SK-N-SH (cell line): Measurements from ENCODE around the gene PTCD1. TPM values are rescaled to one million over a fixed set of nuclear protein-coding genes. Genes with fewer than 3 reads are reported as not detected.
A peak's percentile ranks its signal among the peaks of the same experiment; 100 is the strongest.

ENCODE experiments used
- CTCF ChIA-PET: fragments of 300-600, 350-600 bp; formaldehyde crosslinking; extraction: SDS; loops from one replicate; lab custom pipeline; 2021; lab: Yijun Ruan, JAX
- POLR2A ChIA-PET: fragments of 350-600 bp; sonication (Branson Sonifier 250); formaldehyde crosslinking; extraction: SDS; loops from one replicate; lab custom pipeline; 2020; ENCODE audit warnings: antibody characterized with exemption, inconsistent platforms; lab: Yijun Ruan, JAX
- DNase-seq: peaks from one replicate; pipeline ENCODE4 v3.0.0; 2012
- H2AFZ ChIP-seq: fragments of 200-600 bp; sonication (generic); 2 replicates; pipeline ENCODE4 v1.8.1; 2016; ENCODE audit warnings: antibody characterized with exemption, mild to moderate bottlenecking, low read depth
- H3F3A ChIP-seq: fragments of 200-600 bp; sonication (generic); replicated peaks from 2 replicates; pipeline ENCODE3; 2016; ENCODE audit warnings: antibody characterized with exemption, mild to moderate bottlenecking; ENCODE audit not compliant: insufficient read depth
- H3K27ac ChIP-seq, 2 experiments: fragments of 200-500 bp in 1 of 2; fragments of 200-600 bp in 1 of 2; sonication (Bioruptor generic) in 1 of 2; sonication (generic), shearing (Covaris generic) in 1 of 2; 2 replicates each; pipeline versions ENCODE4 v1.5.1 to v1.6.1; 2014 to 2016; ENCODE audit warnings: low read depth in 2 of 2, inconsistent platforms in 1 of 2, low read length in 1 of 2, mild to moderate bottlenecking in 1 of 2, mixed read lengths in 1 of 2
- H3K27me3 ChIP-seq: fragments of 200-600 bp; sonication (generic), shearing (Covaris generic); 2 replicates; pipeline ENCODE4 v1.6.1; 2016; ENCODE audit warnings: mixed run types; ENCODE audit not compliant: insufficient read depth
- H3K36me3 ChIP-seq, 2 experiments: fragments of 200-500 bp in 1 of 2; fragments of 200-600 bp in 1 of 2; sonication (Bioruptor generic) in 1 of 2; sonication (generic) in 1 of 2; replicated peaks in 1 of 2; 2 replicates each; pipeline versions ENCODE3 to v1.5.1; 2014 to 2016; ENCODE audit warnings: low read length in 1 of 2, mild to moderate bottlenecking in 1 of 2; ENCODE audit not compliant: insufficient read depth in 2 of 2, control insufficient read depth in 1 of 2
- H3K4me1 ChIP-seq, 2 experiments: fragments of 200-500 bp in 1 of 2; fragments of 200-600 bp in 1 of 2; sonication (Bioruptor generic) in 1 of 2; sonication (generic), shearing (Covaris generic) in 1 of 2; 2 replicates each; pipeline versions ENCODE4 v1.5.1 to v1.6.1; 2014 to 2016; ENCODE audit warnings: low read depth in 1 of 2, low read length in 1 of 2, mixed run types in 1 of 2; ENCODE audit not compliant: insufficient read depth in 2 of 2, control insufficient read depth in 1 of 2
- H3K4me2 ChIP-seq: fragments of 200-600 bp; sonication (generic), shearing (Covaris generic); 2 replicates; pipeline ENCODE4 v1.6.1; 2017; ENCODE audit warnings: mixed run types
- H3K4me3 ChIP-seq, 2 experiments: fragments of 200-500 bp in 1 of 2; fragments of 200-600 bp in 1 of 2; sonication (Bioruptor generic) in 1 of 2; sonication (generic), shearing (Covaris generic) in 1 of 2; 2 replicates each; pipeline versions ENCODE4 v1.5.1 to v1.8.1; 2014 to 2016; ENCODE audit warnings: low read depth in 2 of 2, inconsistent platforms in 1 of 2, low read length in 1 of 2, mild to moderate bottlenecking in 1 of 2, mixed read lengths in 1 of 2, moderate library complexity in 1 of 2
- H3K79me2 ChIP-seq: fragments of 200-600 bp; sonication (generic); 2 replicates; pipeline ENCODE4 v1.8.1; 2017; ENCODE audit warnings: mild to moderate bottlenecking; ENCODE audit not compliant: insufficient read depth
- H3K9ac ChIP-seq: fragments of 200-600 bp; sonication (generic); 2 replicates; pipeline ENCODE4 v1.6.1; 2017; ENCODE audit warnings: mixed run types
- H3K9me2 ChIP-seq: fragments of 200-600 bp; sonication (generic); 2 replicates; pipeline ENCODE4 v1.6.1; 2017; ENCODE audit warnings: mixed run types
- H3K9me3 ChIP-seq: fragments of 200-600 bp; sonication (generic); 2 replicates; pipeline ENCODE4 v1.6.1; 2017; ENCODE audit warnings: mixed run types, mild to moderate bottlenecking, moderate library complexity
- H4K20me1 ChIP-seq: fragments of 200-600 bp; sonication (generic); 2 replicates; pipeline ENCODE4 v1.6.1; 2017; ENCODE audit warnings: mild to moderate bottlenecking, mixed run types; ENCODE audit not compliant: insufficient read depth
- CHD2 ChIP-seq: fragments of 150-350 bp; IDR thresholded peaks from 2 replicates; pipeline ENCODE4 v1.6.1; 2018; ENCODE audit warnings: low read length; ENCODE audit not compliant: partially characterized antibody
- CTCF ChIP-seq: fragments of 200-600 bp; sonication (generic); IDR thresholded peaks from 2 replicates; pipeline ENCODE4 v1.6.1; 2017; ENCODE audit warnings: antibody characterized with exemption, mild to moderate bottlenecking, moderate library complexity
- EP300 ChIP-seq, 2 experiments: IDR thresholded peaks; 2 replicates each; pipeline versions ENCODE4 v1.4.0 to v1.6.1; 2012; ENCODE audit warnings: borderline replicate concordance in 1 of 2, low read depth in 1 of 2, low read length in 1 of 2
- FOSL2 ChIP-seq: IDR thresholded peaks from 2 replicates; pipeline ENCODE4 v1.4.0; 2012; ENCODE audit warnings: low read depth, mild to moderate bottlenecking, moderate library complexity, borderline replicate concordance
- GABPA ChIP-seq: IDR thresholded peaks from 2 replicates; pipeline ENCODE4 v1.4.0; 2012; ENCODE audit warnings: low read depth, mild to moderate bottlenecking
- GATA2 ChIP-seq: sonication (generic); formaldehyde crosslinking; IDR thresholded peaks from 2 replicates; pipeline ENCODE4 v1.5.0; 2020; ENCODE audit warnings: mild to moderate bottlenecking, missing genetic modification reagents
- IRF3 ChIP-seq: fragments of 150-350 bp; IDR thresholded peaks from 2 replicates; pipeline ENCODE4 v1.6.1; 2016; ENCODE audit warnings: mild to moderate bottlenecking, low read depth, low read length
- MAX ChIP-seq: IDR thresholded peaks from 2 replicates; pipeline ENCODE4 v1.4.0; 2012; ENCODE audit warnings: low read depth
- MEF2A ChIP-seq: IDR thresholded peaks from 2 replicates; pipeline ENCODE4 v1.4.0; 2012; ENCODE audit warnings: low read depth, borderline replicate concordance
- MXI1 ChIP-seq: IDR thresholded peaks from 2 replicates; pipeline ENCODE4 v1.6.1; 2012; ENCODE audit warnings: mild to moderate bottlenecking, low read depth, low read length, improper control_type of control experiment
- NFIC ChIP-seq: IDR thresholded peaks from 2 replicates; pipeline ENCODE4 v1.4.0; 2012; ENCODE audit warnings: borderline replicate concordance
- PBX3 ChIP-seq: IDR thresholded peaks from 2 replicates; pipeline ENCODE4; 2012
- POLR2AphosphoS5 ChIP-seq: IDR thresholded peaks from 2 replicates; pipeline ENCODE4 v1.6.1; 2012; ENCODE audit warnings: low read depth, low read length
- RAD21 ChIP-seq: IDR thresholded peaks from 2 replicates; pipeline ENCODE4 v1.6.1; 2012; ENCODE audit warnings: mild to moderate bottlenecking, low read length
- RCOR1 ChIP-seq: fragments of 150-350 bp; IDR thresholded peaks from 2 replicates; pipeline ENCODE4 v1.6.1; 2017; ENCODE audit warnings: antibody characterized with exemption, low read length
- RFX5 ChIP-seq: IDR thresholded peaks from 2 replicates; pipeline ENCODE4 v1.6.1; 2012; ENCODE audit warnings: mild to moderate bottlenecking, improper control_type of control experiment, low read length
- SIN3A ChIP-seq: IDR thresholded peaks from 2 replicates; pipeline ENCODE4 v1.6.1; 2012; ENCODE audit warnings: low read depth, mild to moderate bottlenecking, low read length, moderate library complexity, borderline replicate concordance
- USF2 ChIP-seq: fragments of 150-350 bp; IDR thresholded peaks from 2 replicates; pipeline ENCODE4 v1.6.1; 2017; ENCODE audit warnings: antibody characterized with exemption, low read length, low read depth, borderline replicate concordance
- YY1 ChIP-seq: IDR thresholded peaks from 2 replicates; pipeline ENCODE4 v1.4.0; 2012; ENCODE audit warnings: low read depth, mild to moderate bottlenecking
- WGBS: methylation state at CpG from one replicate; pipeline ENCODE4 v1.1.6; 2017; ENCODE audit warnings: low lambda C conversion rate; 5-methylcytosine and 5-hydroxymethylcytosine counted together
- polyA plus RNA-seq, 3 experiments: library from polyadenylated mRNA; depleted of rRNA; stranded (reverse); fragments of >200 nt; gene quantifications; 2 replicates each; pipeline ENCODE4 v1.2.3, GENCODE V29; 2012

PTCD1 gene
- polyA plus RNA-seq, 1 of the 3 experiments (the other 2 are of a cell fraction): 8.2 TPM

DNA sequence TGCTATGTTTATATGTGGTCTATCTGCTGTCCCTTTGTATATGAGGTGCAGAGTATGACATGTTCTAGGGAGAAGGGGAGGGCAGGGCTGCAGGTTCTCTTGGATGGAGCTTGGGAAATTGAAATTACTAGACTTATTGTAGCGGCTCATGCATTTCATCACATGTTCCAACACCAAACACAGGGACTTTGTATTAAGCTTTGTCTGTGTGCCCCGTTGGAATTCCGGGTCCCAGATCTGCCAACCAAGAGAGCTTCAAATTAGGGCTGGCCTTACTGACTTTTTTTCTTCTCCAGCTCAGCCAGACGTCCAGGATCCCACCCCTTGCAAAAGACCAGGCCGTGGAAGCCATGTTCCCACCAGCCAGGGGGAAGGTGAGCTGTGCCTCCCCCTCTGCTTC is 37.5 kb upstream of the PTCD1 start:
- POLR2A ChIA-PET: interaction anchor here (0.7 kb wide), 1 partner anchor 478 kb away, joined by 3 read pairs; no protein-coding TSS in a partner anchor
- no peak overlapping the region for H3K4me3 ChIP-seq
- H3K27ac ChIP-seq: no peak overlapping the region
- H3K9me2 ChIP-seq: no peaks in the 10 kb centered on the region
- peaks cover 8 to 10% of the 10 kb centered on the region in 2 experiments; a peak in 2 of 4 replicates for H3K4me1 ChIP-seq
- H3K9me3 ChIP-seq: no peaks in the 10 kb centered on the region
- DNase-seq: no peak
- TF ChIP-seq RFX5: no peak
- TF ChIP-seq USF2: no peak
- TF ChIP-seq NFIC: no peak
- TF ChIP-seq GATA2 (CRISPR knock-in tag): no peak
- TF ChIP-seq CHD2: no peak
- no peak for TF ChIP-seq GABPA
- no peak for TF ChIP-seq EP300 (IDR thresholded peaks at IDR 0.05; ENCODE audit: borderline replicate concordance in 1 of 2, low read depth in 1 of 2, low read length in 1 of 2)
- no peak for TF ChIP-seq FOSL2
- TF ChIP-seq MXI1: no peak
- TF ChIP-seq RCOR1: no peak
- no peak for TF ChIP-seq YY1
- no peak for TF ChIP-seq PBX3
- H3F3A ChIP-seq: peaks cover 13% of the 10 kb centered on the region
- peaks cover 73% of the 10 kb centered on the region for H3K79me2 ChIP-seq
- no peak overlapping the region for H3K4me2 ChIP-seq
- no peak overlapping the region for H2AFZ ChIP-seq
- H3K9ac ChIP-seq: no peak overlapping the region
- no peaks in the 10 kb centered on the region for H3K27me3 ChIP-seq
- CTCF ChIA-PET: interaction anchor here (0.9 to 2.5 kb wide), 3 partner anchors 10 to 50 kb away, joined by 3 to 8 read pairs (median 3); no protein-coding TSS in a partner anchor
- peaks cover 16 to 23% of the 10 kb centered on the region in 2 experiments for H3K36me3 ChIP-seq
- WGBS: 74% methylated on average over 5 of the region's 5 CpGs
- peaks cover 3% of the 10 kb centered on the region; the same call in 1 of the 2 replicates for H4K20me1 ChIP-seq

DNA sequence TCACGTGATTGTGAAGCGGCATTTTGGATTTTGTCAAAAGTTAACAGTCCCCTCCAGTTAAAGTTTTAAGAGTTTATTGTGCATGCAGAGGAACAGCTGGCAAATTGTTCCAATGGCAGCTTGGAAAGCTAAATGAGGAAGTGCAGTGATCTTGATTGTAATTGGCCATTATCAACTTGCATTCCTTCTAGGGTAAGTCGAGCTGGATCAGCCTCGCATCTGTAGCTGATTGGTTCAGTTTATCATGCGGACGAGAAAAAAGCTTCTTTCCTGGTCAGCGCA is 34.7 kb upstream of the PTCD1 start:
- Histone ChIP-seq H3K27me3 (no peaks in the 10 kb centered on the region), H3K79me2 (peaks cover 55% of the 10 kb centered on the region), H2AFZ (peak overlapping the region; percentile 83), H3K4me2 (peak overlapping the region; percentile 98), H3K4me1 (peaks cover 5 to 8% of the 10 kb centered on the region in 2 experiments; a peak in 2 of 4 replicates), H3K9me2 (no peaks in the 10 kb centered on the region), H3K27ac (peak overlapping the region; percentile 64 to 91; a peak in 3 of 4 replicates), H3K36me3 (peaks cover 5% of the 10 kb centered on the region in 2 experiments), H3K9ac (peak overlapping the region; percentile 87), H3F3A (peaks cover 16% of the 10 kb centered on the region), H3K9me3 (no peaks in the 10 kb centered on the region), H3K4me3 (peak overlapping the region; percentile 69 to 100), H4K20me1 (no peaks in the 10 kb centered on the region)
- peak; percentile 70 for DNase-seq
- ChIA-PET POLR2A (interaction anchor here (1.6 kb wide), 1 partner anchor 27 kb away, joined by 7 read pairs; the partner anchor contains the start of gene ZNF394), CTCF (interaction anchor here (1.0 kb wide), 1 partner anchor 24 kb away, joined by 3 read pairs; no protein-coding TSS in a partner anchor)
- WGBS: 8% methylated on average over 7 of the region's 7 CpGs
- TF ChIP-seq YY1: no peak
- no peak for TF ChIP-seq PBX3
- no peak for TF ChIP-seq RAD21
- TF ChIP-seq USF2: peak; percentile 38
- TF ChIP-seq CTCF: no peak
- no peak for TF ChIP-seq FOSL2
- peak; percentile 16; the same call in 1 of the 2 replicates for TF ChIP-seq SIN3A
- no peak for TF ChIP-seq MEF2A
- no peak for TF ChIP-seq MXI1
- TF ChIP-seq GATA2 (CRISPR knock-in tag): no peak
- no peak for TF ChIP-seq MAX
- no peak for TF ChIP-seq RFX5
- no peak for TF ChIP-seq IRF3
- no peak for TF ChIP-seq CHD2
- TF ChIP-seq POLR2AphosphoS5: no peak
